ENCODE data around the gene NAGK.
A peak's percentile ranks its signal among the peaks of the same experiment; 100 is the strongest.
"Not testable (repeated sequence)": the region's sequence is repeated elsewhere in the genome, so short reads cannot be mapped to it uniquely, and the experiment has no call there.

Gene NAGK

DNA sequence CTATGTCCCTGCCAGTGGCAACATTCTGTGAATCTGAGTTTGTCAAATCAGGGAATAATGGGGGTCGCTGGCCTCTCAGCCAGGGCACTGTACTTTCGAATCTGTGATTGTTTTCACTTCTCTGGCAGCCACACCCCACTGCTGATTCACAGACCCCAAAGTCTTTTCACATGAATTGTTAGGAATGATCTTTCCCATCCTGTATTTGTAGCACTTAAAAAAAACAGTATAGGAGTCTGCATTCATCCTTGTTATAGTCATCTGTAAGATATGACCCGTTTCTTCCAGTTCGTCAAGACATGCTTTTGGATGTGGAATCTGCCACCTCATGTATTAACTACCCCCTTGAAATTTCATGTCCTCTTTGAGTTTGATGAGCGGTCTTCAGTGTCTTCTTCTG is 928 bp downstream of the NAGK start:
- no peak for DNase-seq (ENCODE audit: low read depth)

GRCh38 chr2:71070294-71071093 is 2.0 kb downstream of the NAGK start:
- DNase-seq (ENCODE audit: low read depth), result peak; percentile 17

- DNase-seq (ENCODE audit: low read depth), result no peak
These were observed 3.4 kb downstream of the NAGK start for GRCh38 chr2:71071681-71072398.

- no peak for DNase-seq (ENCODE audit: low read depth)
These were observed 4.0 kb downstream of the NAGK start for GRCh38 chr2:71072492-71072891.

DNA sequence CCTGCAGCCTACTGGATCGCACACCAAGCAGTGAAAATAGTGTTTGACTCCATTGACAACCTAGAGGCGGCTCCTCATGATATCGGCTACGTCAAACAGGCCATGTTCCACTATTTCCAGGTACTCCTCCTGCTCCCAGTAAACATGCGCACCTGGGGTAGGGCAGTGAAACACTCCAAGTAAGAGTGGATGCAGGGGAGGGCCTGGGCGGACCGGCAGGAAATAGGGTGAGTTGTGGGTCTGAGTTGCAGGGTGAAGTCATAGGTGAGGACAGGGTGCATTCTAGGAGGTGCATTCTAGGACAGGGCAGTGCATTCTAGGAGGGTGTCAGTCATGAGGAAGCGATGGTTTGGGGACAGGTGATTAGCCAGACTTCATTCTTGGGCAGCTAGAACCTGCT is 5.0 kb downstream of the NAGK start:
- no peak for DNase-seq (ENCODE audit: low read depth)

DNA sequence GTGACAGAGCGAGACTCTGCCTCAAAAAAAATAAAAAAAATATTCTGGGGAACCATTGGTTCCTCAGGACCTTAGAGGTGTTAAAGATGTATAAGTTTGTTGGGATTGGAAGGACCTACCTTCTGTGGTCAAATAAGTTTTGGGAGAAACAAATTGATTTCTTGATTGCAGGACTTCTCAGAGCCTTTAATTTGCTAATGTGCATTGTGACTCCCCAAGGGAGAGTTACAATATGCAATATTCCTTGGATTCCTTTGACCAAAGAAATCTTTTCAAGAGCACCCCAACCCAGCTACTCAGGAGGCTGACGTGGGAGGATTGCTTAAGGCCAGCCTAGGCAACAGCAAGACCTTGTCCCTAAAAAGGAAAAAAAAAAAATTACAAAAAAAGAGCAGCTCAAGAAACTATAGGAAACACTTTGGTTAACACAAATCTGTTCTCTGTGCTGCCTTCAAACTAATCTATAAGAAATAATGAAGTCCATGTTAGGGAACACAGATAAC is 6.5 kb downstream of the NAGK start:
- no peak for DNase-seq (ENCODE audit: low read depth)

DNA sequence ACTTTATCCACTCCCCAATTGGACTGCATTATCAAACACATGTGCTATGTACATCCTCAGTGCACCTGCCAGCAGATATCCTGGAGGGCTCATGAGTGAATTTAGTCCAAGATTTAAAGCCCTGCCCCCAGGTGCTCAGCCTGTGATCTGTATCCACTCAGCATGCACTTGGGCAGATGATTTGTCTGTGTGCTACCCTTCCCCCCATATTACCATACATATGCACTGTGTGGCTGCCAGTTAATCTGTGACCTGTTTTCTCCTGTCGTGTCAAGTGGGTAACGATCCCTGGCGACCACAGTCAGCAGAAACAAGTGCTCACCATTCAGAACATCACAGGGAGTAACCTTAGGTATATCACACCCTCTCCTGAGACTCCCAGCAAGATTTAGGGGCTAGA is 10.2 kb downstream of the NAGK start:
- DNase-seq (ENCODE audit: low read depth), result no peak

DNA sequence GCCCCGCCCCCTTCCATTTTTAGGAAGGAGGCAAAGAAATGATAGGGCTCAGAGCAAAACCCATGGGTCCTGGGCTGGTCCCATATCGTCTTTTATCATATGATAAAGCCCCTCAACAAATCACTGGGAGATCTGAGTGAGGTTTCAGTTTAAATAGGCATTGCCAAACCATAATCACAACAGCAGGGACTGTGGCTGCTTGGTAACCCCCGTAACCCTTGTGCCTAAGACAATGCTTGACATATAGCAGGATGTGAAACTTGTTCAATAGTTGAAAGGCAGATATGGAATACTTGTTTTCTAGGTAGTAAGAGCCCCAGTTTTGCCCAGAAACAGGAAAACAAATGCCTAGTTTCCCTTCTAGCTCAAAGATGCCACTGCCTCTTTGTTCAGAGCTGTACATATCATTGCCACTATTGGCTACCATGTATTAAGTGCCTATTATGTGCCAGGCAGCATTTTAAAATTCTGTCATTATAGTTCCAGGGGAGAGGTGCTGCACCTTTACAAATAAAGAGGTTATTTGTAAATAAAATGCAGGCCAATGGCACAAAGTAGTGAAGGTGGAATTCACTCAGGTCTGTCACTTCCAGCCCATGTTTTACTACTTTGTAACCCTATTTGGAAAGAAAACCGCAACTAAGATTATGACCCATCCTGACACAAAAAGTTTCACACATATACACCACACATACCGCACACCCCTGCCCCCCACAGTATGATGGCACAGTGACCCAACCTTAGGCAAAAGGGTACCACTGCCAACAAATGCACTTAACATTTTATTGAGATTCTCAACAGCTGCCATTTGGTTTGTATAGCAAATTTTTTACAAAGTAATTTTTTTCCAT is 14.2 kb downstream of the NAGK start:
- no peak for DNase-seq (ENCODE audit: low read depth)

- not testable (repeated sequence) for DNase-seq (ENCODE audit: low read depth)
These were observed 14.8 kb downstream of the NAGK start for GRCh38 chr2:71083297-71083696.

DNA sequence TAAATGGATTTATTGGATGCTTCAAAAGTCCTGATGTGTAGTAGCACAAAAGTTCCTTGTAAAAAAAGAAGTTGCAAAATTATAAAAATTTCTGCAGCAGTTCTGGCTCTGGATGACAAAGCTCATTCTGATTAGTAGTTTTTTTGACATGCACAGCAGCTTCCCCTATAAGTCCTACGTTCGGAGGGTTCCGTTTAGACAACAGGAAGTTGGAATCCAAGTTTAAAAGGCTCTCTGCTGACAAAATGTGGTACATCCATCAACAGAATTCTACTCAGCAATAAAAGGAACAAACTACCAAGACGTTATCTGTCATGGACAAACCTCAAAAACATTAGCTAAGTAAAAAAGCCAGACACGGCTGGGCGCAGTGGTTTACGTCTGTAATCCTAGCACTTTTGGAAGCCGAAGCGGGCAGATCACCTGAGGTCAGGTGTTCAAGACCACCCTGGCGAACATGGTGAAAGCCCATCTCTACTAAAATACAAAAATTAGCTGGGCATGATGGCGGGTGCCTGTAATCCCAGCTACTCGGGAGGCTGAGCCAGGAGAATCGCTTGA is 15.4 kb downstream of the NAGK start:
- DNase-seq (ENCODE audit: low read depth), result not testable (repeated sequence)

DNA sequence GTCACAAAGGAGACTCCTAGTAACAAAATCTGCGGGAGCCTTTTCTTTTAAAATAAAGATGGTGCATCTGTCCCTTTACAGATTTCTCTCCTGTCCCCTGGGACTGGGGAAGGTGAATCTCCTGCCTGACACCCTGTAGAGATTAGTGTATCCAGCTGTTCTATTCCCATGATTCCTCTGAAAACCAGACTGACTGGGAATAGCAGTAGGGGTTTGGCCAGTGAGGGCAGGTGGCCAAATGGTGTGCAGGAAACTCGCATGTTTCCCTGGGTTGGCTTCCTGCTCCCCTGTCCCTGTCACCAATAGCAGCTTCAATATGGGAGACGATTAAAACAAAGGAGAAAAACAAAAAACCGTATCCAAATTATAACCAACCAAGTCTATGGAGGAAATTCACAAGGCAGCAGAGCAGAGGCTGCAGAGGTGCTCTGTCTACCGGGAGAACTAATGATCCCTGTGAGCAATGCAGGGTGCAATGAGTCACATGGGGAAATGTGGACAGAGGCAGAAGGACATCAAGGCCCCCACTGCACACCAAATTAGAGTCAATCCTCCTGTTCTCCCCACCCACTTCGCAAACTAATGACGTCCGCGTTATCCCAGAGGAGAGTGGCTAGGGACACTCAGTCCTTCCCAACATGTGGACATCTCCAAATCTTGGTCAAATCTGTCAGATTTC is 17.0 kb downstream of the NAGK start:
- not testable (repeated sequence) for DNase-seq (ENCODE audit: low read depth)

GRCh38 chr2:71089475-71089874 is 21.0 kb downstream of the NAGK start:
- not testable (repeated sequence) for DNase-seq (ENCODE audit: low read depth)

GRCh38 chr2:71091808-71092207 is 23.4 kb downstream of the NAGK start:
- DNase-seq (ENCODE audit: low read depth), result not testable (repeated sequence)

- DNase-seq (ENCODE audit: low read depth), result not testable (repeated sequence)
These were observed 24.2 kb downstream of the NAGK start for GRCh38 chr2:71092491-71093260.

DNA sequence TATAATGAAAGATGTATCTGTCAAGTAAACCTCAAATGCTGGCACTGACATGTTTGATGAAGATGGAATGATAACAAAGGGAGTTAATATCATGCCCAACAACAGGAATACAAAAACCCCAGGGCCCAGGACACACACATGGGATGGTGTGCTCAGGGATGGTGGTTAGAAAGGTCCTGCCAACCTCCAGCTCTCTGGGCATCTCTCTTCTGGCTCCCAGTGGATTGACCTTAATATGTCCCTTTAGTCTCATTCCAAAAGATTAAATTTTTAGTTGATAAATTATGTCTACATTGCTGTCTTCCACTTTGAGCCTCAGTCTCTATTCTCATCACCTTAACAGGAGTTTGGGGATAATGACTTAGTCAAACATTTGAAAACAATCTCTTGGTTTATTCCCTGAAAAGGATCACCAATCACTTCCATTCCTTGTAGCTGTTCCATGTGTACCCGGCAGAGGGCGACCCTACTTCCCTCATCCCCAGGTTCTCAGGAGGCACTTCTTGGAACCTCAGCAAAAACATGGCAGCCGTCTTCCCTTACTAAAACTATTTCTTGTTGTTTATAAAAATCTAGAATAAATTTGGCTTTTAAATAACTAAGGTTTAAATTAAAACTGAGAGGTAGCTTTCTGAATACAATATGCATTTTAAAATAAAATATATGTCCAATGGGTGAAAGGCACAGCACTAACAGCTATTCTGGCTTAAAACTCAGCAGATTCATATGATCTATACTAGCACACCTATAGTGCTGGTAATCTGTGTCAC is 31.9 kb downstream of the NAGK start:
- DNase-seq (ENCODE audit: low read depth), result peak; percentile 47

DNA sequence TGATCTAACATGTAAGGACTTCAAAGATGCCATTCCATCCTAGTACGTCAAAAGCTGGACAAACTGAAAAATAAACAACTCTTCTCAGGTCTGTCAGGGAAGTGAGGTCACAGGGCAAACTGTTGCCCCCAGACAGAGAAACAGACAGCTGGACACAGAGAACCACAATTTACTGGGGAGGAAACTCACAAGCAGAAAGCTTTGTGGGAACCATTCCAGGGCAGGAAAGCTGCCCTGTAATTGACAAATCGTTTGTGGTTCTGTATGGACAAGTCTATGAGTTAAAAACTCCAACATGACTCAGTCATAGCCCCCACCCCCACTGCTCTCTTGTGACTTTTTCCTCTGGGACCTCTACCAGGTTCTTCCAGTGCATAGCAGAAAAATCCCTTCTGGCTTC is 33.2 kb downstream of the NAGK start:
- no peak for DNase-seq (ENCODE audit: low read depth)

GRCh38 chr2:71102981-71103681 is 34.7 kb downstream of the NAGK start:
- no peak for DNase-seq (ENCODE audit: low read depth)

DNA sequence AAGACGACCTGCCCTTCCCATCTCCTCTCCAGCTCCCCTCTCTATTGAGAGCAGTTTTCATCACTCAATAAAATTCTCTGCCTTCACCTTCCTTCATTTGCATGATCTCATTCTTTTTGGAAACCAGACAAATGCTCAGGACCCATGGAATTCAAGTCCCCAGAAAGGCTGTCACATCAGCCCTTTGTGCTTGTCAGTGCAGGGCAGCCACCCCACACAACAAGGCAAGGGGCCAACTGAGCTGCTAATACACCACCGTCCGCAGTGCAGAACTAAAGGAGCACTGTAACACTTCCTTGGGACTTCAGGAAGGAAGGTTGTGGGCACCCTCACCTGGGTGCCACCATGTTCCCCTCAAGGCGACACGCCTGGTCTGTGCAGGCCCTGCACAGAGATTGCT is 35.4 kb downstream of the NAGK start:
- DNase-seq (ENCODE audit: low read depth), result no peak

DNA sequence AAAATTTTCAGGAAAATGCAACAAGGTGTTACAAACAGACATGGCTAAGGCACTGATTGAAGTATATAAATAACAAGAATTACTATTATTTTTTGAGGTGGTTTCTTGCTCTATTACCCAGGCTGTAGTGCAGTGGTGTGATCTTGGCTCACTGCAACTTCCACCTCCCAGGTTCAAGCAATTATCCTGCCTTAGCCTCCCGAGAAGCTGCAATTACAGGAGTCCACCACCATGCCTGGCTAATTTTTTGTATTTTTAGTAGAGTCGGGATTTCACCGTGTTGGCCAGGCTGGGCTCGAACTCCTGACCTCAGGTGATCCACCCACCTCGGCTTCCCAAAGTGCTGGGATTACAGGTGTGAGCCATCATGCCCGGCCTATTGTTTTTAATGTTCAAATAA is 38.0 kb downstream of the NAGK start:
- DNase-seq (ENCODE audit: low read depth), result not testable (repeated sequence)
